ENCODE measurements around the gene ERGIC1.

- no peak for TF ChIP-seq NR0B2 (CRISPR knock-in tag; IDR thresholded peaks at IDR 0.05)
- no peak for TF ChIP-seq REST (IDR thresholded peaks at IDR 0.05; ENCODE audit: borderline replicate concordance in 1 of 2, low read depth in 1 of 2, low read length in 2 of 2)
- TF ChIP-seq EZH2 (conservative IDR thresholded peaks at IDR 0.05; ENCODE audit: low read depth, low read length) = no peak
- TF ChIP-seq KDM5A (IDR thresholded peaks at IDR 0.05; ENCODE audit: borderline replicate concordance, low read length) = no peak
- TF ChIP-seq SALL2 (CRISPR knock-in tag; IDR thresholded peaks at IDR 0.05) = no peak
- no peak for TF ChIP-seq HOXA3 (CRISPR knock-in tag; IDR thresholded peaks at IDR 0.05)
These were observed 48.5 kb upstream of the ERGIC1 start for GRCh38 chr5:172785429-172786088.
